ENCODE data around the gene TET1. TPM values are rescaled to one million over a fixed set of nuclear protein-coding genes. Genes with fewer than 3 reads are reported as not detected.

The TET1 gene
- total and polyA plus RNA-seq, 9 of the 15 experiments (the other 6 are each of a cell fraction or from before 2014, with no cell fraction given) = 2.6 to 21.3 (median 11.6) TPM

GRCh38 chr10:68543004-68543918, 16.9 kb upstream of the TET1 start:
- Histone ChIP-seq H3K9me3 (replicated peaks; ENCODE audit: control insufficient read depth, insufficient read depth, low read depth, low read length) (no peaks in the 10 kb centered on the region), H4K20me1 (replicated peaks; ENCODE audit: control insufficient read depth, insufficient read depth, low read length) (no peaks in the 10 kb centered on the region), H3K9me1 (ENCODE audit: control insufficient read depth, insufficient read depth, low read length) (no peaks in the 10 kb centered on the region), H3K27ac (ENCODE audit: extremely low read depth, low read depth, low read length) (no peak overlapping the region), H3K9ac (ENCODE audit: insufficient read depth in 1 of 2, low read depth in 2 of 2, low read length in 2 of 2) (no peak overlapping the region), H3K4me1 (replicated peaks in 1 of 2; ENCODE audit: control insufficient read depth in 2 of 2, insufficient read depth in 2 of 2, low read length in 2 of 2) (peaks cover 4 to 17% of the 10 kb centered on the region in 2 experiments; a peak in 3 of 5 replicates), H3K79me2 (ENCODE audit: control insufficient read depth, insufficient read depth, low read length) (no peaks in the 10 kb centered on the region), H3K4me3 (no peak overlapping the region), H3K36me3 (ENCODE audit: control insufficient read depth, insufficient read depth, low read length) (no peaks in the 10 kb centered on the region), H3K4me2 (ENCODE audit: insufficient read depth, low read length) (no peak overlapping the region; the same call in 1 of the 2 replicates), H2AFZ (ENCODE audit: low read depth, low read length) (0 out of 2 replicates have a peak overlapping the region, but pooled peaks have one; percentile 9), H3K27me3 (ENCODE audit: control insufficient read depth in 2 of 2, insufficient read depth in 2 of 2, low read length in 2 of 2) (no peaks in the 10 kb centered on the region)
- FAIRE-seq (peak; percentile 19), DNase-seq (ENCODE audit: extremely low read depth in 1 of 4, low spot score in 3 of 4) (peak in 2 of 4 experiments; percentile 46 to 50), ATAC-seq (peak; percentile 81)
- in situ Hi-C loops (cut with MboI) = no loop called here
- no TSS peak for BruUV-seq (replicated peaks)
- CTCF ChIA-PET (ENCODE audit: low intra/inter-chr PET ratio) = no interaction called here
- intact Hi-C loops (cut with micrococcal nuclease) = no loop called here
- POLR2A ChIA-PET = interaction anchor here (0.6 to 2.3 kb wide), 9 partner anchors 8 to 48 kb away, joined by 3 to 11 read pairs (median 5); partner anchors contain the start of gene TET1
- WGBS (ENCODE audit: insufficient coverage, low coverage, missing lambda C conversion rate) = 12% methylated on average over 5 of the region's 5 CpGs
- TF ChIP-seq E2F3 (CRISPR knock-in tag; IDR thresholded peaks at IDR 0.05) (no peak), CTBP1 (IDR thresholded peaks at IDR 0.05; ENCODE audit: borderline replicate concordance) (0 out of 2 replicates have a peak, but pooled peaks have one; percentile 18), CCAR2 (IDR thresholded peaks at IDR 0.05; ENCODE audit: low read depth, low read length) (no peak), USF1 (CRISPR knock-in tag; IDR thresholded peaks at IDR 0.05) (peak; percentile 75), ZFX (CRISPR knock-in tag; IDR thresholded peaks at IDR 0.05) (0 out of 2 replicates have a peak, but pooled peaks have one; percentile 0), ZNF280B (CRISPR knock-in tag; IDR thresholded peaks at IDR 0.05) (no peak), PBX2 (CRISPR knock-in tag; IDR thresholded peaks at IDR 0.05; ENCODE audit: low read depth) (no peak), PBX2 (tag; conservative IDR thresholded peaks at IDR 0.05; ENCODE audit: low read depth) (peak; percentile 84), CEBPB (tag; IDR thresholded peaks at IDR 0.05) (0 out of 2 replicates have a peak, but pooled peaks have one; percentile 38), MAFG (tag; conservative IDR thresholded peaks at IDR 0.05) (peak; percentile 36; the same call in 1 of the 2 replicates), ZNF57 (CRISPR knock-in tag; IDR thresholded peaks at IDR 0.05) (no peak), ZNF263 (CRISPR knock-in tag; IDR thresholded peaks at IDR 0.05; ENCODE audit: borderline replicate concordance) (no peak), ZNF316 (IDR thresholded peaks at IDR 0.05) (peak; percentile 42; the same call in 1 of the 2 replicates), NFIC (IDR thresholded peaks at IDR 0.05) (peak; percentile 18; the same call in 1 of the 2 replicates), TEAD1 (CRISPR knock-in tag; IDR thresholded peaks at IDR 0.05) (peak in 1 of 2 experiments; percentile 69; a peak in 1 of 4 replicates), CBFB (CRISPR knock-in tag; IDR thresholded peaks at IDR 0.05) (no peak), ZNF507 (tag; conservative IDR thresholded peaks at IDR 0.05) (no peak)

All from K562 (cell line).